Measurements from ENCODE around the gene NXPH2.
"Not testable (repeated sequence)": the region's sequence is repeated elsewhere in the genome, so short reads cannot be mapped to it uniquely, and the experiment has no call there.

NXPH2 gene

DNA sequence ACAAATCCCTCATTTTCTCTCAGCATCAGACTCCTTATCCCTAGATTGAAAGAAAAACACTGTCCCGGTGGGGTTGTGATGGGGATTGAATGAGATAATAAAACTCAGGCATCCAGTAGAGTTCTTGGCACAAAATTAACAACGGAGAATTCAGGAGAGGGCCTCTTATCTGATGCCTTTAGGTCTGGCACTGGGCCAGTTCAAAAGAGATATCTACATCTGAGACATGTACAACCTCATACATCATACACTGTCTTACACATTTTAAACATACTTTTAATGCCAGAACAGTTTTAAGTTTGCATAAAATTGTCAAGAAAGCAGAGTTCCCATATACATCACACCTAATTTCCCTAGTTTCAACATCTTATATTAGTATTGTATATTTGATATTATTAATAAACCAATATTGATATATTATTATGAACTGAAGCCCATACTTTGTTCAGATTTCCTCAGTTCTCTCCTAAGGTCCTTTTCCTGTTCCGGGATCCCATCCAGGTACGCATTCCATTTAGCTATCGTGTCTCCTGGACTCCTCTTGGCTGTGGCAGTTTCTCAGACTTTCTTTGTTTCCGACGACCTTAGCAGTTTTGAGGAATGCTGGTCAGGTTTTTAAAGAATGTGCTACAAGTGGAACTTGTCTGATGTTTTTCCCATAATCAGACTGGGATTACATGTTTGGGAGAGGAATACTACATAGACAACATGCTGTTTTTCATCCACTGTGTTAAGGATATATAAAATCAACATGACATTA lies 27.8 kb downstream of the NXPH2 start:
- DNase-seq: no peak

DNA sequence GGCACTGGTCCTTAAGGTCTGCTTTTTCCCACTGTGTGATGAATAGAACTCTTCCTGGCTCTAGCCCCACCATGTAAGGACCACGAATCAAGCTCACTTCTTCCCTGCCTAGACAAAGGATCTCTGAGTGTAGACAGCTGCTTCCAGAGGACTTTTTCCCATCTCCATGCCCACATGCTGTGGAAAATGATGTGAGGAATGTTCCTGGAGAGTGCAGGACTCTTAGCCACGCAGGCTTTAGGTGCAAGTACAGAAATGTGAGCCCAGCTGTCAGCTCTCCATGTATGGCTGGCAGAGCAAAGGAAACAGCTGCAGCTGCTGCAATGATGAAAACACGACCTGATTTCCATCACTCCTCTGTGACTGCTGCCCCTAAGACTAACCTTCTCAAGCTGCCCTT lies 35.5 kb downstream of the NXPH2 start:
- no peak for DNase-seq

GRCh38 chr2:138742441-138743057 lies 37.6 kb downstream of the NXPH2 start:
- no peak for DNase-seq

DNA sequence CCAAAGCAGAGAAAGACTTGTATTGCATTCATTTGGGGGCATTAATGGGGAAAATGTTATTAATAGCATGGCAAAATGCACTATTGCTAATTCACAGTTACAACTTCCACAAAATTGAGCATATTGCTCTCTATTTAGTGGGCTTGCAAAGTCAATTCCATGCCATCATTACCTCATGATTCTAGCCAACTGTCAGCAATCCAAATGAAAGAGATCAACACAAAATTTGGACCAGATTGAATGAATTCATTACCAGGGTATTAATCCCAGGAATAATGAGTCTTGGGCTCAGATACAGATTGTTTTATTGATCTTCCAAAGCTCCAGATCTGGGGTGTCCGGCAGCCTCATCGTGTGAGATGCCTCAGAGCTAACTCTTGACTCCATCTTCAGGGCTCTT lies 38.3 kb downstream of the NXPH2 start:
- no peak for DNase-seq

DNA sequence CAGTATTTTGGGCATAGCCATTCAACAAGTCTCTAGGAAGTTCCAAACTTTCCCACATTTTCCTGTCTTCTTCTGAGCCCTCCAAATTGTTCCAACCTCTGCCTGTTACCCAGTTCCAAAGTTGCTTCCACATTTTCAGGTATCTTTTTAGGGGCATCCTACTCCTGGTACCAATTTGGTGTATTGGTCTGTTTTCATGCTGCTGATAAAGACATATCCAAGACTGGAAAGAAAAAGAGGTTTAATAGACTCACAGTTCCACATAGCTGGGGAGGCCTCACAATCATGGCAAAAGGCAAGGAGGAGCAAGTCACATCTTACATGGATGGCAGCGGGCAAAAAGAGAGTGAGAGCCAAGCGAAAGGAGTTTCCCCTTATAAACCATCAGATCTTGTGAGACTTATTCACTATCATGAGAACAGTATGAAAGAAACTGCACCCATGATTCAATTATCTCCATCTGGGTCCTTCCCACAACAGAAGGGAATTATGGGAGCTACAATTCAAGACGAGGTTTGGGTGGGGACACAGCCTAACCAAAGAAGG lies 43.1 kb downstream of the NXPH2 start:
- not testable (repeated sequence) for DNase-seq

DNA sequence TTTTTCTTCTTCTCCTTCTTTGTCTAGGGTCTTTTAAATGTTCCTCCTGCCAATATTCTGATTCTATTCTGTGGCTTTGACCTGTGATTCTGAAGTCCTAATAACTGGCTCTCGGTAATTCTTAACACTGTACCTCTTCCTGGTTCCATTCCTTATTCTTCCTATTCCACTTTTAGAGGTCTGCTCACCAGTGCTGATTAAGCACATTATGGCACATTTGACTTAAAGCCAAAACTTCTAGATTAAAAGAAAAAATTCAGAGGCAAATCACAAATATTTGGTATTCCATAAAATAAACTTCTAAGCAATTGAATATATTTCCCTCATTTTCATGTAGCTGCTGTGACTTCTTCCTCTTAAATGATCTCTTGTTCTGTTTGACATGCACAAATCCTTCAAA lies 47.5 kb downstream of the NXPH2 start:
- DNase-seq: no peak

GRCh38 chr2:138730497-138731030 lies 49.6 kb downstream of the NXPH2 start:
- DNase-seq: no peak

DNA sequence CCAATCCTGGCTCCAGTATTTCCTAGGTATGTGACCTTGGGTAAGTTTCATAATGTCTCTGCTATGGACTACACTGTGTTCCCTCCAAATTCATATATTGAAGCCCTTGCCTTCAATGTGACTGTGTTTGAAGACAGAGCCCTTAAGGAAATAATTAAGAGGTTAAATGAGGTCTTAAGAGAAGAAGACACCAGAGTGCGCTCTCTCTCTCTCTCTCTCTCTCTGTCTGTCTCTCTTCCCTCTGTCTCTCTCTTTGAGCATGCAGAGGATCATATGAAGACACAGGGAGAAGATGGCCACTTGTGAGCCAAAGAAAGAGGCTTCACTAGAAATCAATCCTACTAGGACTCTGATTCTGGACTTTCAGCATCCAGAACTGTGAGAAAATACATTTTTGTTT lies 52.2 kb downstream of the NXPH2 start:
- DNase-seq: no peak

DNA sequence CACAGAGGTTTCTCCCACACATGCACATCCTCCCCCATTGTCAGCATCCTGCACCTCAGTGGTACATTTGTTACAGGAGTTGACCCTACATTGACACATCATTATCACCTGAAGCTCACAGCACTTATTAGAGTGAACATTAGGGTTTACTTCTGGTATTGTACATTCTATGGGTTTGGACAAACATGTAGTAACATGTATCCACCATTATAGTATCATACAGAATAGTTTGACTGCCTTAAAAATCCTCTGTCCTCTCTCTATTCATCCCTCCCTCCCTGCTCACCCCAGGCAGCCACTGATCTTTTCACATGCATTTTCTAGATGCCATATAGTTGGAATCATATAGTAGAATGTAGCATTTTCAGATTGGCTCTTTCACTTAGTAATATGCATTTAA lies 53.5 kb downstream of the NXPH2 start:
- no peak for DNase-seq

DNA sequence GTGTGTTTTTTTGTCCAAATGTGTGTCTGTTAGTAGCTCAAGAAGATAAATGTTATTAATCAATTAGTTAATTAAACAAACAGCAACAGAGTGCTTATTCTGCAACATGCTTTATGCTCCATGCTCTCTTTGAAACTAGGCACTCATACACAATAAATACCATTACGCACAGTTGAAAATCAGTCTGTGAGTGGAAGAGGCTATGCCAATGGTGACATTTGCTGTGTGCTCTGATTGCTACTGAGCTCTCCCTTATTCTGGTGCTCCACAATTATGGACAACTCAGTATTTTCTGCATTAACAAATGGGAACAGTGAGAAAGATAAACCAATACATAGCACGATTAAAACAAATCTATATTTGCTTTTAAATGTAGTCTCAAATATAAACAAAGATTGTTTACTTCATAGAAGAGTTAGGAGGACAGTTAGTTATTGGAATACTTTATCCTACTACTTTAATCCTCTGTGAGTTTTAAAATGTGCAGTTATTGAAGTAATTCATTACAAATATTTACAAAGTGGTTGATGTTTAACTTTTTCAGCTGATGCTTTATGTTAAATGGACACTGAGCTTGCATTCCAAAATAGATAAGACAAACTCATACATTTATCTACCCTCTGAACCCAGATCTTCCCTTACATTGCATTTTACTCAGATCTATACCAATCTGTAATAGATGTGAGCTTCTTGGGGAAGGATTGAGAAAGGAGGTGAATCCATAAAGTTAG lies 55.3 kb downstream of the NXPH2 start:
- no peak for DNase-seq

DNA sequence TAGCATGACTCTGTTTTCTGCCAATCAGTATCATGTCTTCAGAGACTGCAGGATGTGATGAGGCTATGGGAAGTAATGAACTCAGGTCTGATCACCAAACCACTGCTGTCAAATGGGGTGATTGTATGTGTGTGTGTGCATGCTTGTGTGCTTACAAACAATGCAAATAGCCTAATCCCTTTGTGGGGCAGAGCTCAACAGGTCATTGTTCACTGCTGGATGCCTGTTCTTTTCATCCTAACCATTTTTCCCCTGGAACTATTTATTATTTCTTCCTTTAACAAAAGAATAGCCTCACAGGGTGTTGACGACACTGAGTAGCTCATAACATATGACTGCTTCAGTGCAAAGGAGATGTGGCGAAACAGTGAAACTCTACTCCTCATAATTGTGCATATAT lies 55.9 kb downstream of the NXPH2 start:
- DNase-seq: no peak

DNA sequence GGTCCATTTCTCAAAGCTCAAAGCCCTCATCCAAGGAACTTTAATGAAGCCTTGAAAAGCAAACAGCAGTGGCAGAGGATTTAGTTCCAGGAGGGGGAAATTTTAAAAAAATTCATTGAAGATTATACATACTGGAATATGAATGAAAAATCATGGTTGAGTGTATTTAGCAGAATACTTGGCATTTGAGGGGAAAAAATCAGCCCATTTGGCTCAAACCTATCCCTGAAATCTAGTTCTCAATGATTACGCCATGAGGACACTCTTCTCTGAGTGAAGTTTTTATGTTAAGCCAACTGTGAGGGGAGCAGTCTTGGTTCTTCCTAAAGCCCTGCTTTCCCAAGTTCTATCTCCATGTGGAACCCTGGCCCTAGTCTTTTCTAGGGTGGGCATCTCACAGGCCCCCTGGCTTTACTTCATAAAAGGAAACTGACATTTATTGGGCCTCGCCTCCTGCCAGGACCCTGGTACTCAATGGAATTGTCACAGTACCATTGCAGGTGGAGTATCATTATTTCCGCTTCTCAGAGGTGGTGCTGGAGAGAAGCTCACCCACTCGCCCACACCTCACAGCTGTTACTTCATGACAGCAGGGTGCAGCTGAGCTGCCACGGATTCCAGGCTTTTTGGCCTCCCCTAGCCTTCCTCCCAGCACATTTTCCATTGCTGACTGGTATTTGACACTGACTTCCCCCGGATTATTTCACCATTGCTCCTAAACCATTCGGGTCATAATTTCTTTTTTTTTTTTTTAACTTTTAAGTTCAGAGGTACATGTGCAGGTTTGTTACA lies 56.8 kb downstream of the NXPH2 start:
- no peak for DNase-seq

GRCh38 chr2:138722316-138722715 lies 57.9 kb downstream of the NXPH2 start:
- DNase-seq: no peak

- no peak for DNase-seq
Observed at GRCh38 chr2:138720035-138720838, 60.0 kb downstream of the NXPH2 start.

- DNase-seq: no peak
Observed at GRCh38 chr2:138718405-138718804, 61.8 kb downstream of the NXPH2 start.

DNA sequence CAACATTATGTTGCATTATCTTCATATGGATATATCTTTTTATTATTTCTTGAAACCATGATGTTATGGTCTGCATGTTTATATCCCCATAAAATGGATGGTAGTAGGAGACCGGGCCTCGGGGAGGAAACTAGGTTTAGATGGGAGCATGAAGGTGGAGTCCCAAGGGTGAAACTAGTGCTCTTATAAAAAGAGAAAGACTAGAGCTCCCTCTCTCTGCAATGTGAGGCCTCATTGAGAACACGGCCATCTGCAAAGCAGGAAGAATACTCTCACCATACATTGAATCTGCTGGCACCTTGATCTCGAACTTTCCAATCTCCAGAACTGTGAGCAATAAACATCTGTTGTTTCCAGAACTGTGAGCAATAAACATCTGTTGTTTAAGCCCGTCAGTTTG lies 64.0 kb downstream of the NXPH2 start:
- DNase-seq: no peak

GRCh38 chr2:138713504-138713903 lies 66.7 kb downstream of the NXPH2 start:
- no peak for DNase-seq

GRCh38 chr2:138713069-138713496 lies 67.1 kb downstream of the NXPH2 start:
- no peak for DNase-seq

DNA sequence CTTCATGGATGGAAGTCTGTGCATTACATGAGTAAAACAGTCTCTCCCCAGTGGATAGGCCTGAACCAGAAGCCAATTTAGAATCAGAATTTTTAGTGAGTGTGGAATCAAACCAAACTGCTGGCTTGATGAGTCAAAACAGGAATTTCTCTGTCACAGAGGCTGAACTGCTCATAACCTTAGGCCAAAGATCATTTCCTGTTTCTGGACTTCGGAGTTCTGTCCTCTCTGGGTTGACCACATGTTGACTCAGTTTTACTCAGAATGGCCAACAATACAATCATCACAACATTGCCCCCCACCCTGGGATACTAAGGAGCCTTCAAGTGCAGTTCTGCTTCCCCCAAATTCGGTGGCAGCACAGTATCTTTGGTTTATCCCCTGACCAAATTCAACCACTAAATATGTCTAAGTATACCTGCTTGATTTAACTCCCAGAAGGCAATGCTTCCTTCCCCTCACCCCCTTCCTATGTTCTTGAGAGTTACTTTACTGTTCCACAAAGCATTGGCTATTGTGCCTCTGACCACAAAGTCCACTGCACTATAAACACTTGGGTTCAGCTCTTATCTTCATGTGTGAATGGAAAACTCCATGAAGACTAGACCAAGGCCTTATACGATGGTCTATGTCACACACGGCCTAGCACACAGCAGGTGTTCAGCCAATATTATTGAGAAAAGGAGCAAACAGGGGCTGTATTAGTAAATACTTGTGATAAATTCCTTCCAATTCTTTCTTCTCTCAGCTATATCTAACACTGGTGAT lies 67.8 kb downstream of the NXPH2 start:
- DNase-seq: no peak

DNA sequence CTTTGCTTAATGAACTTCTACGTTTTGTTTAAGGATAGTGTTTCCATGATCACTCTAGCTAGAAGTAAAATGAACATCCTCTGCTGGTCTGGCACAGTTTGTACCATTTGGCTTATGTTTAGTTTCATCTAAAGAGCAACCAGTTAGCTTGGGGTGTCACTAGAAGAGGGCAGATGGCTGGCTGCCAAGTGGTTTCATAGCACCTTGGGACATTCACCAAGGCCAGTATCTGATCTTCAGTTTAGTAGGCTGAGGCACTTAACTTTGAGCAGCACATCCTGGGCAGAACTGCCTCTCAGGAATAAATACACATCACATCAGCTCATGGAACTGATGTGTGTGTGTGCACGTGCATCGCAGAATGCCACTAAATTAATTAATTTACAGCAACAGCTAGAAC lies 68.4 kb downstream of the NXPH2 start:
- DNase-seq: no peak

GRCh38 chr2:138708682-138709241 lies 71.4 kb downstream of the NXPH2 start:
- no peak for DNase-seq

Data from activated CD8-positive, alpha-beta memory T cell treated with anti-CD3 and anti-CD28 coated beads for 24 hours (primary cell).